GM18502 (cell line): ENCODE measurements around the gene THOC1.
A peak's percentile ranks its signal among the peaks of the same experiment; 100 is the strongest.
"Not testable (repeated sequence)": the region's sequence is repeated elsewhere in the genome, so short reads cannot be mapped to it uniquely, and the experiment has no call there.

ENCODE experiments used
- ATAC-seq: cut with Tn5 transposase; IDR thresholded peaks from one replicate; pipeline ENCODE4 v1.9.1; 2021; ENCODE audit warnings: mild to moderate bottlenecking; ENCODE audit not compliant: unreplicated experiment, poor library complexity

The THOC1 gene

GRCh38 chr18:267688-268552 lies at the start of gene THOC1:
Gene THOC1, minus strand, starts transcription at chr18:268047. Its CDS starts 28 bp downstream, at chr18:268019.
- ATAC-seq, result peak; percentile 90

GRCh38 chr18:317618-318017 lies 49.8 kb upstream of the THOC1 start:
- ATAC-seq, result no peak

DNA sequence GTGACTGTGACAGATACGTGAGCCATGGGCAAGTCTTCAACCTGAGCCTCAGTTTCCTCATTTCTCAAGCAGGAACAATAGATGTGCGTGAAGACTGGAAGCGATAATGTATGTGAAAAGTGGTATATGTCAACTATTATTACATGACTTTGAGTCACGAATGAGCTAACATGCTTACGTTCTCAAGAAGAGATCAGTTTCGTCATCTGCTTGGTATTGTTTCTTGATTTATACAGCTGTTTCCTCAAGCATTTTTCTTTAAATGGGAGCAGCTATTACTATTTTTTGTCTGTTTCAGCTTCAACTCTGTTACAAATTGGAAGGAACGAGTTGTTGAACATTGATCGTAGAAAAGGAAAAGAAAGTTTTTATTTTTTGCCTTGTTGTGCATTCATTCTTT lies 48.5 kb upstream of the THOC1 start:
- ATAC-seq, result no peak

DNA sequence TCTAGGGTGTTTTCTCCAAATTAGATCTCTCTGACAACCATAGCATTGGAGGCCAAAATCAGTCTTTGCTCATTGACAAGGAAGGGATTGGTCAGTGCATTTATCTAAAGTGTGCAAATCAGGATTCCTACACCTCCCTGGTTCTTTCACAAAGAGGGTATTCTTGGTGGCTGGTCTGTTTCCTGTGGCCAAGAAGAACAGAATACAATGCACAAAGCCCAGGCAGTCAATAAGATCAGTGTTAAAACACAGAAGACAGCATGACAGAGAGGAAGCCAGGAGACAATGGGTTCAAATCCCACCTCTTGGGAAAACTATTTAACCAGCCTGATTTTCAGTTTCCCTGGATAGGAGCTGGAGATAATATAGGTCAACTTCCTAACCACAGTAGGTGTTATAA lies 46.1 kb upstream of the THOC1 start:
- no peak for ATAC-seq

- no peak for ATAC-seq
Measured at GRCh38 chr18:312415-312814, 44.6 kb upstream of the THOC1 start.

DNA sequence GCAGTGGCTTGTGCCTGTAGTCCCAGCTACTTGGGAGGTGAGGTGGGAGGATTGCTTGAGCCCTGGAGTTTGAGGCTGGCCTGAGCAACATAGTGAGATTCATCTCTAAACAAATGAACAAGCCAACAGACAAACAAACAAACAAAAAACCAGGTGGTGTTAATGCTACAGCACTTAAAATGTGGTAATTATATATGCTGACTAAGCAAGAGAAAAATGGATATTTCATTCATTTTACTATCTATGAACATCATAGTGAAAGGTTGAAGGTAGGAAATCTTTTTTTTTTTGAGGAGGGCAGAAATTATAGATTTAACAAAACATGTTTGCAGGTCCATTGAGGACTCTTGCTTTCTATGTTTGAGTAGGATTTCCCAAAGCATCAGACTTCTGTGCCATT lies 42.2 kb upstream of the THOC1 start:
- ATAC-seq, result no peak

DNA sequence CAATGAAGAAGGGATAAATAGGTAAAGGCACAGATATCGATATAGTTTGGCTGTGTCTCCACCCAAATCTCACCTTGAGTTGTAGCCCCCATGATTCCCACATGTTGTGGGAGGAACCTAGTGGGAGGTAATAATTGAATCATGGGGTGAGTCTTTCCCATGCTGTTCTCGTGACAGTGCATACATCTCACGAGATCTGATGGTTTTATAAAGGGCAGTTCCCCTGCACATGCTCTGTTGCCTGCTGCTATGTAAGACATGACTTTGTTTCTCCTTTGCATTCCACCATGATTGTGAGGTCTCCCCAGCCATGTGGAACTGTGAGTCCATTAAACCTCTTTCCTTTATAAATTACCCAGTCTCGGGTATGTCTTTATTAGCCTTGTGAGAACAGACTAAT lies 40.2 kb upstream of the THOC1 start:
- ATAC-seq, result not testable (repeated sequence)

- no peak for ATAC-seq
Measured at GRCh38 chr18:306608-307255, 38.9 kb upstream of the THOC1 start.

- ATAC-seq, result no peak
Measured at GRCh38 chr18:305003-305501, 37.2 kb upstream of the THOC1 start.

DNA sequence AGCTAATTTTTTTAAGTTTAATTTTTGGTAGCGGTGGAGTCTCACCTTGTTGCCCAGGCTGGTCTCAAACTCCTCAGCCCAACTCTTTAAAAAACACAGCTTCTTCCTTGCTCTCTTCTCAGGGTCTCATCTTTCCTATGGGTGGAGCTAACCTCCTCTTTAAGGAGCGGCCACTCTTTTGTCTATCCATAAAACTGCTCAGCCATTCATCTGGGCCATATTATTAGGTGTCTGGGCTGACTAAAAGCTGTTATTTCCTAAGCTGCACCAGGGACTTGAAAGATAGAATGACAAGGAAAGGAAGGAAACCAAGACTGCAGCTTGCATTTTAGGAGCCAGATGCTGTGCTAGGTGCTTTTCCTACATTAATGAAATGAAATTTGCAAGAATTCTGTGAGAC lies 35.8 kb upstream of the THOC1 start:
- ATAC-seq, result no peak

DNA sequence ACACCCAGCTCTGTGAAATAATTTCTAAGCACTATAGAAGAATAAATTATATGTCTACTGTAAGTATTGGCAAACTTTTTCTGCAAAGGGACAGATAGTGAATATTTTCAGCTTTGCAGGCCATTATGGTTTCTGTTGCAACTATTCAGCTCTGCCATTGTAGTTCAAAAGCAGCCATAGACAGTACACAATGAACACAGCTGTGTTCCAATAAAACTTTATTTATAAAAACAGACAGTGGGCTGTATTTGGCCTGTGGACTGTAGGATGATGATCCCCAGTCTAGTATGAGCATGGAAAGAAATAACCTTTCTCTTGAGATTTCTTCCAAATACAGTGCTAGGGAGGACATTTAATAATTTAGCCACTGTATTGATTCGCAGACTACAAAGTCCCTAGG lies 35.2 kb upstream of the THOC1 start:
- no peak for ATAC-seq

DNA sequence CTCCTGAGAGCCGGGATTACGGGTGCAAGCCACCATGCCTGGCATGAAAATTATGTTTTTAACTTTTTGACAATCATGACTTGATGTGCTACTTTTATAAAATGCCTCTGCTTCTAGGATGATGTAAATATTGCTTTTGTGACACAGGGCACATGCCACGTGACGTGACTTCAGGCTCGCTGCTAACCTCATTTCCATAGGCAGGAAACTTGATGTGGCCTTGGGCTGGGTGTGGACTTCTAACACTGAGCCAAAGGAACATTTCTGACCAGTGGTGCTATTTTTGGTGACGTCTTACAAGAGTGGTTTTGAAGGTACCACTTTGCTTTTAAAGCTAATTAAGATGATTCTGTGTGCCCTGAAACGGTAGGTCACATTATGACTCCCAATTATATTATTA lies 34.2 kb upstream of the THOC1 start:
- ATAC-seq, result no peak

- no peak for ATAC-seq
Measured at GRCh38 chr18:297936-298335, 30.1 kb upstream of the THOC1 start.

GRCh38 chr18:295756-296490 lies 28.1 kb upstream of the THOC1 start:
- no peak for ATAC-seq

- ATAC-seq, result no peak
Measured at GRCh38 chr18:294566-294965, 26.7 kb upstream of the THOC1 start.

- no peak for ATAC-seq
Measured at GRCh38 chr18:293536-293935, 25.7 kb upstream of the THOC1 start.

DNA sequence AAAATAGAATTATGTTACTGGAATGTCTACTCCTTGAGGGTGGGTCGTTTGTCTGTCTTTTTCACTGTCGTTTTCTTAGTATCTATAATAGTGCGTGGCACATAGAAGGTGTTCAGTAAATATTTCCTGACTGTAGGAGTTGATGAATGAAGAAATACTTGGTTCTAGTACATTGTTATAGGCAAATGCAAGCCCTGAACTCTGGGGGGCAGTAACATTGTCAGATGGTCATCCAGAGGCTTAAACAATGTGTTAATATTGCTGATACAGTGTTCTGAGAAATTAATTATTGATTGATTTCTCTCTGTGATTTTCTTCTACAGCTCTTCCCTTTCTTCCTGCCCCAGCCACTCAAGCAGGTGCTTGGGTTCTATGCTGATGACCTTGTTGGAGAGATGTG lies 24.4 kb upstream of the THOC1 start:
- no peak for ATAC-seq

DNA sequence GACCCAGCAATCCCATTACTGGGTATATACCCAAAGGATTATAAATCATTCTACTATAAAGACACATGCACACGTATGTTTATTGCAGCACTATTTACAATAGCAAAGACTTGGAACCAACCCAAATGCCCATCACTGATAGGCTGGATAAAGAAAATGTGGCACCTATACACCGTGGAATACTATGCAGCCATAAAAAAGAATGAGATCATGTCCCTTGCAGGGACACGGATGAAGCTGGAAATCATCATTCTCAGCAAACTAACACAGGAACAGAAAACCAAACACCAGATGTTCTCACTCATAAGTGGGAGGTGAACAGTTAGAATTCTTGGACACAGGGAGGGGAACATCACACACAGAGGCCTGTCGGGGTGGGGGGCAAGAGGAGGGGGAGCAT lies 22.1 kb upstream of the THOC1 start:
- not testable (repeated sequence) for ATAC-seq

DNA sequence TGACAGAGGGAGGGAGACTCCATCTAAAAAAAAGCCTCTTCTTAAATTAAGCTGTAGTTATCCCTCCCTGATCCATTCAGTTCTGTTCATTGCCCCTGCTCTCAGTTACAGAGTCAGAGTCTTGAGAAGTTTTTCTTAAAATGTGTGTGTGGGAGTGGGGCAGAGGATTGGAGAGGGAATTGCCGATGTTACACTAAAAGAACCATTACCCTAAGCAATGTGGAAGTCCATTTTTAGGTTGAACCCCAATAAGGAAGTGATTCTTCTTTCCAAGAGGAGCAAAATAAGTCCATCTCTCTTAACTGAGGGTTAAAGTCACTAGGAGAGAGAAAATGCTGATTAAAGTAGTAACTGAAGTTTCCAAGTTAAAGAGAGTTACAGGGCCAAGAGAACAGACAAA lies 21.2 kb upstream of the THOC1 start:
- no peak for ATAC-seq

DNA sequence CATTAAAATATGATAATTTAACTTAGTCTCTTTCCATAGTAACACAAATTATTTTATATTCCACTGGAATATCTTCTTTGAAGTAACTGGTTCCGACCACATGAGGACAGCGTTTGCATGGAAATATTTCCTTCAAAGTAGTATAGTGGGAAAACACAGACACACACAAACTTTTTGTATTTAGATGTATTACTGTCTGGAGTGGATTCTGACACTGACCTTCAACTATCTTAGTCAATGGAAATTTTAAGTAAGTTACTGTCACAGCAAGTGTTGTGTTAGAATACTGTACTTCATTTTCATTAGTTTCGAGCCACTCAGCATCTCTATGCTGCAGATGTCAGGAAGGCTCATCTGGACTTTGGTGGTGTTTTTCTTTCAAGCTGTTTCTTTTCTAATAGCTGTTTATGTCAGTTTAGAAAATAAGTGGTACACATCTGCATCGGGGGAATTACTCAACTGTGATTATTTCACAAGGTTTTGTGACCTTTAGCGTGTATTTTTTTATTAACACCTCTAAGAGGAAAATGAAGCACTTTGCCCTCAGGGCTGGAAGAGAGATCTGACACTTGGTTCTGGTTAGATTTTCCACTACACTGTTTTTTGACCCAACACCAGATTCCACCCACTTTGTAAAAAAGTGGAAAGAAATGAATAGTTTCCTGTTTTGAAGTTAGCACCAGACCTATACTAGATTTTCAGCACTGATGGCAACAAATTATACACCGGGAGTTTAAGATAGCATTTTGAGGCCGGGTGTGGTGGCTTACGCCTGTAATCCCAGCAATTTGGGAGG lies 18.9 kb upstream of the THOC1 start:
- no peak for ATAC-seq
